ENCODE measurements around the gene DPEP2NB. TPM values are rescaled to one million over a fixed set of nuclear protein-coding genes. Genes with fewer than 3 reads are reported as not detected.
"Not testable (repeated sequence)": the region's sequence is repeated elsewhere in the genome, so short reads cannot be mapped to it uniquely, and the experiment has no call there.

The DPEP2NB gene
- total RNA-seq, 1 donor, result not detected

DNA sequence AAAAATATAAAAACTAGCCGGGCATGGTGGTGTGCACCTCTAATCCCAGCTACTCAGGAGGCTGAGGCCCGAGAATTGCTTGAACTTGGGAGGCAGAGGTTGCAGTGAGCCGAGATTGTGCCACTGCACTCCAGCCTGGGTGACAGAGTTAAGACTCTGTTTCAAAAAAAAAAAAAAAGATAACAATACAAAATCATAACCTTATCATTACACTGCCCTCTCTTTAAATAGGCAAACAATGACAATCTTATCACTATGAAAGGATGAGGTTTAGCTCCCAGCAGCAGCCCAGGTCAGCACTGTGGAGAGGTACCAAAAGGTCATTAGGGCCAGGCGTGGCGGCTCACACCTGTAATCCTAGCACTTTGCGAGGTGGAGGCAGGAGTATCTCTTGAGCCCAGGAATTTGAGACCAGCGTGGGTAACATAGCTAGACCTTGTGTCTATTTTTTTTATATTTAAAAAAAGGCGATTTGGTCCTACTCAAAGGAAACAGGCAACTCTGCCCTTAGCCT is 3.5 kb upstream of the DPEP2NB start:
- no peak overlapping the region for H3K4me3 ChIP-seq (ENCODE audit: low read depth, low read length)
- no peak for DNase-seq (ENCODE audit: low read depth)
- TF ChIP-seq, protein P1, sequence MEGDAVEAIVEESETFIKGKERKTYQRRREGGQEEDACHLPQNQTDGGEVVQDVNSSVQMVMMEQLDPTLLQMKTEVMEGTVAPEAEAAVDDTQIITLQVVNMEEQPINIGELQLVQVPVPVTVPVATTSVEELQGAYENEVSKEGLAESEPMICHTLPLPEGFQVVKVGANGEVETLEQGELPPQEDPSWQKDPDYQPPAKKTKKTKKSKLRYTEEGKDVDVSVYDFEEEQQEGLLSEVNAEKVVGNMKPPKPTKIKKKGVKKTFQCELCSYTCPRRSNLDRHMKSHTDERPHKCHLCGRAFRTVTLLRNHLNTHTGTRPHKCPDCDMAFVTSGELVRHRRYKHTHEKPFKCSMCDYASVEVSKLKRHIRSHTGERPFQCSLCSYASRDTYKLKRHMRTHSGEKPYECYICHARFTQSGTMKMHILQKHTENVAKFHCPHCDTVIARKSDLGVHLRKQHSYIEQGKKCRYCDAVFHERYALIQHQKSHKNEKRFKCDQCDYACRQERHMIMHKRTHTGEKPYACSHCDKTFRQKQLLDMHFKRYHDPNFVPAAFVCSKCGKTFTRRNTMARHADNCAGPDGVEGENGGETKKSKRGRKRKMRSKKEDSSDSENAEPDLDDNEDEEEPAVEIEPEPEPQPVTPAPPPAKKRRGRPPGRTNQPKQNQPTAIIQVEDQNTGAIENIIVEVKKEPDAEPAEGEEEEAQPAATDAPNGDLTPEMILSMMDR (IDR thresholded peaks at IDR 0.05; ENCODE audit: insufficient read depth, low read length), result no peak

GRCh38 chr16:68013440-68013839 is 2.3 kb downstream of the DPEP2NB start:
- no peak for DNase-seq (ENCODE audit: low read depth)
- H3K4me3 ChIP-seq (ENCODE audit: low read depth, low read length), result no peak overlapping the region
- TF ChIP-seq, protein P1 (IDR thresholded peaks at IDR 0.05; ENCODE audit: insufficient read depth, low read length), result no peak

DNA sequence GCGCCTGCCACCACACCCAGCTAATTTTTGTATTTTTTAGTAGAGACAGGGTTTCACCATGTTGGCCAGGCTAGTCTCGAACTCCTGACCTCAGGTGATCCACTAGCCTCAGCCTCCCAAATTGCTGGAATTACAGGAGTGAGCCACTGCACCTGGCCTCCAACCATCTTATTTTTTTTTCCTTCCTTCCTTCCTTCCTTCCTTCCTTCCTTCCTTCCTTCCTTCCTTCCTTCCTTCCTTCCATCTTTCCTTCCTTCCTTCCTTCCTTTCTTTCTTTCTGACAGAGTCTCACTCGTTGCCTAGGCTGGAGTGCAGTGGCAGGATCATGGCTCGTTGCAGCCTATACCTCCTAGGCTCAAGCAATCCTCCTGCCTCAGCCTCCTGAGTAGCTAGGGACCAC is 5.8 kb downstream of the DPEP2NB start:
- H3K4me3 ChIP-seq (ENCODE audit: low read depth, low read length); DNase-seq (ENCODE audit: low read depth): not testable (repeated sequence)

GRCh38 chr16:68009157-68009735 is 6.5 kb downstream of the DPEP2NB start:
- TF ChIP-seq, protein P1 (IDR thresholded peaks at IDR 0.05; ENCODE audit: insufficient read depth, low read length), result no peak
- no peak for DNase-seq (ENCODE audit: low read depth)

GRCh38 chr16:68005786-68006286 is 9.9 kb downstream of the DPEP2NB start:
- no peak overlapping the region for H3K4me3 ChIP-seq (ENCODE audit: low read depth, low read length)
- TF ChIP-seq, protein P1 (IDR thresholded peaks at IDR 0.05; ENCODE audit: insufficient read depth, low read length), result no peak
- DNase-seq (ENCODE audit: low read depth), result no peak

More at GRCh38 chr16:68009157-68009735, 6.5 kb downstream of the DPEP2NB start:
- H3K4me3 ChIP-seq (ENCODE audit: low read depth, low read length), result no peak overlapping the region

DNA sequence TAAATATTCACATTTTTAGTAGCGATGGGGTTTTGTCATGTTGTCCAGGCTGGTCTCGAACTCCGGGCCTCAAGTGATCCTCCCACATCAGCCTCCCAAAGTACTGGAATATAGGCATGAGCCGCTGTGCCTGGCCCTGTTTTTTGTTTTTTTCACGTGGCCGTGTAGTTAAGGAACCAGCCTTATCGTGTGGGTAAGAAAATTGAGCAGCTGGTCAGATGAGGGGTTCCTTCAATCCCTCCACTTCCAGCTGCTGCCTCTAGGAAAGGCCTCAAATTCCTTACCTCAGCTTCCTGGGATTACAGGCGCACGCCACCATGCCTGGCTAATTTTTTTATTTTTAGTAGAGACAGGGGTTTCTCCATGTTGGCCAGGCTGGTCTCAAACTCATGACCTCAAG is 10.5 kb downstream of the DPEP2NB start:
- H3K4me3 ChIP-seq (ENCODE audit: low read depth, low read length), result no peak overlapping the region
- DNase-seq (ENCODE audit: low read depth), result no peak
- TF ChIP-seq, protein P1 (IDR thresholded peaks at IDR 0.05; ENCODE audit: insufficient read depth, low read length), result no peak

GRCh38 chr16:68003031-68003430 is 12.7 kb downstream of the DPEP2NB start:
- no peak overlapping the region for H3K4me3 ChIP-seq (ENCODE audit: low read depth, low read length)
- TF ChIP-seq, protein P1 (IDR thresholded peaks at IDR 0.05; ENCODE audit: insufficient read depth, low read length), result no peak
- peak; percentile 69 for DNase-seq (ENCODE audit: low read depth)

Measured in fibroblast of the aortic adventitia (primary cell).